GM03348 (cell line): ENCODE results near the gene NFE2L2.
"Not testable (repeated sequence)": the region's sequence is repeated elsewhere in the genome, so short reads cannot be mapped to it uniquely, and the experiment has no call there.

Experiments used
- DNase-seq: peaks from one replicate; pipeline ENCODE4 v3.0.0; 2012; ENCODE audit warnings: low spot score

Gene NFE2L2

GRCh38 chr2:177264693-177265587 lies at the start of gene NFE2L2:
Gene NFE2L2 (minus strand): TSS chr2:177264727. CDS start chr2:177264576, 151 bp downstream.
- peak; percentile 97 for DNase-seq

GRCh38 chr2:177314194-177314593 lies 49.7 kb upstream of the NFE2L2 start:
- DNase-seq = peak; percentile 67

- no peak for DNase-seq
Measured at GRCh38 chr2:177313162-177313781, 48.7 kb upstream of the NFE2L2 start.

- DNase-seq = no peak
Measured at GRCh38 chr2:177312562-177312961, 48.0 kb upstream of the NFE2L2 start.

- not testable (repeated sequence) for DNase-seq
Measured at GRCh38 chr2:177309672-177310309, 45.3 kb upstream of the NFE2L2 start.

- peak; percentile 22 for DNase-seq
Measured at GRCh38 chr2:177306550-177306949, 42.0 kb upstream of the NFE2L2 start.

GRCh38 chr2:177303939-177304338 lies 39.4 kb upstream of the NFE2L2 start:
- DNase-seq = no peak

GRCh38 chr2:177302552-177302951 lies 38.0 kb upstream of the NFE2L2 start:
- DNase-seq = no peak

GRCh38 chr2:177298191-177298590 lies 33.7 kb upstream of the NFE2L2 start:
- DNase-seq = peak; percentile 62

GRCh38 chr2:177296040-177296439 lies 31.5 kb upstream of the NFE2L2 start:
- DNase-seq = peak; percentile 30

GRCh38 chr2:177295484-177295883 lies 31.0 kb upstream of the NFE2L2 start:
- peak; percentile 79 for DNase-seq

- DNase-seq = no peak
Measured at GRCh38 chr2:177291701-177292100, 27.2 kb upstream of the NFE2L2 start.

- no peak for DNase-seq
Measured at GRCh38 chr2:177289824-177290628, 25.5 kb upstream of the NFE2L2 start.

GRCh38 chr2:177287814-177288213 lies 23.3 kb upstream of the NFE2L2 start:
- DNase-seq = no peak

- no peak for DNase-seq
Measured at GRCh38 chr2:177285892-177286715, 21.6 kb upstream of the NFE2L2 start.

- no peak for DNase-seq
Measured at GRCh38 chr2:177284531-177284930, 20.0 kb upstream of the NFE2L2 start.

- no peak for DNase-seq
Measured at GRCh38 chr2:177283906-177284305, 19.4 kb upstream of the NFE2L2 start.

GRCh38 chr2:177282787-177283572 lies 18.5 kb upstream of the NFE2L2 start:
- DNase-seq = no peak

GRCh38 chr2:177282181-177282641 lies 17.7 kb upstream of the NFE2L2 start:
- peak; percentile 15 for DNase-seq
